ENCODE results near the gene PTH2R.
"Not testable (repeated sequence)": the region's sequence is repeated elsewhere in the genome, so short reads cannot be mapped to it uniquely, and the experiment has no call there.

The PTH2R gene

DNA sequence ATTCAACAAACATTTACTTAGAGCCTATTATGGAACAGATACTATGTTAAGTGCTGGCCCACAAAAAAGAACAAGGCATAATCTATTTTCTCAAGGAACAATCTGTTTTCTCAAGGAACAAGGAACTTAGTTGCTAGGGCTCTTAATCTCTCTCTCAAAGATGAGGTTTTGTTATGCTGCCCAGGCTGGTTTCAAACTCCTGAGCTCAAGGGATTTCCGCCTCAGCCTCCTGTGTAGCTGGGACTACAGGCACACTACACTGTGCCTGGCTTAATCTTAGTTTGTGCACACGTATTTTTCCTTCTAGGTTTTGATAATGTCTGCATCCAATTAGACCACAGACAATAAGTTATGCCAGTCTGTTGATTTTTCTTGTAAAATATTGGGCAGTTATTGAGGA is 89.5 kb downstream of the PTH2R start:
- TF ChIP-seq CTCF (IDR thresholded peaks at IDR 0.05; ENCODE audit: borderline replicate concordance, insufficient read depth, low read depth, low read length): no peak
- no peak overlapping the region for H3K4me3 ChIP-seq (ENCODE audit: low read depth, low read length)

GRCh38 chr2:208501206-208501605 is 94.6 kb downstream of the PTH2R start:
- no peak overlapping the region for H3K4me3 ChIP-seq (ENCODE audit: low read depth, low read length)
- TF ChIP-seq CTCF (IDR thresholded peaks at IDR 0.05; ENCODE audit: borderline replicate concordance, insufficient read depth, low read depth, low read length): no peak

DNA sequence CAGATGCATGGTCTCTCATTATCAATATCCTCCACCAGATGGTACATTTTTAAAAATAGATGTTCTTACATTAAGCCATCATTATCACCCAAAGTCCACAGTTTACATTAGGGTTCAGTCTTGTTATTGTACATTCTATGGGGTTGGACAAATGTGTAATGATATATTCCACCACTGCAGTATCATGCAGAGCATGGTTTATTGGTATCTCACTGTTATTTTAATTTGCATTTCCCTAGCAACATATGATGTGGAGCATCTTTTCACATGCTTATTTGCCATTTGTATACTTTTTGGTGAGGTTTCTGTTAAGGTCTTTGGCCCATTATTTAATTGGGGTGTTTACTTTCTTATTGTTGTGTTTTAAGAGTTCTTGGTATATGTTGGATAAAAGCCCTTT is 95.7 kb downstream of the PTH2R start:
- no peak for TF ChIP-seq CTCF (IDR thresholded peaks at IDR 0.05; ENCODE audit: borderline replicate concordance, insufficient read depth, low read depth, low read length)
- H3K4me3 ChIP-seq (ENCODE audit: low read depth, low read length): no peak overlapping the region

DNA sequence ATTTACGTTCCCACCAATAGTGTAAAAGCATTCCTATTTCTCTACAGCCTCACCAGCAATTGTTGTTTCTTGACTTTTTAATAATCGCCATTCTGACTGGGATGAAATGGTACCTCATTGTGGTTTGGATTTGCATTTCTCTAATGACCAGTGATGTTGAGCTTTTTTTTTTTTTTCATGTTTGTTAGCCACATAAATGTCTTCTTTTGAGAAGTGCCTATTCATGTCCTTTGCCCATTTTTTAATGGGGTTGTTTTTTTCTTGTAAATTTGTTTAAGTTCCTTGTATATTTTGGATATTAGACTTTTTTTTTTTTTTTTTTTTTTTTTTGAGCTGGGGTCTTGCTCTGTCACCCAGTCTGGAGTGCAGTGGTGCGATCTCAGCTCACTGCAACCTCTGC is 98.8 kb downstream of the PTH2R start:
- H3K4me3 ChIP-seq (ENCODE audit: low read depth, low read length): not testable (repeated sequence)

- no peak overlapping the region for H3K4me3 ChIP-seq (ENCODE audit: low read depth, low read length)
- no peak for TF ChIP-seq CTCF (IDR thresholded peaks at IDR 0.05; ENCODE audit: borderline replicate concordance, insufficient read depth, low read depth, low read length)
These were observed 103.0 kb downstream of the PTH2R start for GRCh38 chr2:208509586-208509985.

DNA sequence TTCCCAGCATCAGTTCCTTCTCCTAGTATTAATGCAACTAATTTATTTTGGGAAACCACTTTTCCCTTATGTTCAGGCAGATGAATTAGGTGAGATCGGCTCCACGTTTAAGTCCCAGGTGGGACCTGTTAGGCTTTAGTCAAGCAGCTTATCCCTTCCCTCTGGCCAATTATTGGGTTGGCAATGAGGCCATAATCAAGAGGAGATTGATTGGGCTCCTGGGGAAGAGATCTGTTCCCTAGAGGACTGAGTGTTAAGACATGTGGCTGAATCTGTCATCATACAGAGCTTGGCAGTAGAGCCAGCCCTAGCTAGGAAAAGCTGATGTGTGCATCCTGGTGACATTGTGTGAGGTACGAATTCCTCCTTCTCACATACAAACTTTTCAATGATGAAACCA is 104.4 kb downstream of the PTH2R start:
- no peak for TF ChIP-seq CTCF (IDR thresholded peaks at IDR 0.05; ENCODE audit: borderline replicate concordance, insufficient read depth, low read depth, low read length)
- no peak overlapping the region for H3K4me3 ChIP-seq (ENCODE audit: low read depth, low read length)

DNA sequence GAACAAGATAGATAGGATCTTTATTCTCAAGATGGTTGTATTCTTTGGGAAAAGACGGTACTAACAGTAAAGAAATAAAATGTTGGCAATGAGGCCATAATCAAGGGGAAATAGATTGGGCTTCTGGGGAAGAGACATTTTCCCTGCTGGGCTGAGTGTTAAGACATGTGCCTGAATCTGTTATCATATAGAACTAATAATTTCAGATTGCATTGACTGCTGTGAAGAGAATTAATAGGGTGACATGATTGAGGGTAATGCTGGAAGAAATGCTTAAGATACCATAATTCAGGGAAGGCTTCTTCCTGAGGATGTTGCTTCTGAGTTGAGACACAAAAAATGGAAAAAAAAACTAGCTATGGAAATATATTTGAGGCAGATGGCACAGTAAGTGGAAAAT is 105.0 kb downstream of the PTH2R start:
- H3K4me3 ChIP-seq (ENCODE audit: low read depth, low read length): no peak overlapping the region
- TF ChIP-seq CTCF (IDR thresholded peaks at IDR 0.05; ENCODE audit: borderline replicate concordance, insufficient read depth, low read depth, low read length): no peak

GRCh38 chr2:208515099-208515498 is 108.5 kb downstream of the PTH2R start:
- no peak overlapping the region for H3K4me3 ChIP-seq (ENCODE audit: low read depth, low read length)
- no peak for TF ChIP-seq CTCF (IDR thresholded peaks at IDR 0.05; ENCODE audit: borderline replicate concordance, insufficient read depth, low read depth, low read length)

- not testable (repeated sequence) for H3K4me3 ChIP-seq (ENCODE audit: low read depth, low read length)
These were observed 116.5 kb downstream of the PTH2R start for GRCh38 chr2:208523069-208523468.

DNA sequence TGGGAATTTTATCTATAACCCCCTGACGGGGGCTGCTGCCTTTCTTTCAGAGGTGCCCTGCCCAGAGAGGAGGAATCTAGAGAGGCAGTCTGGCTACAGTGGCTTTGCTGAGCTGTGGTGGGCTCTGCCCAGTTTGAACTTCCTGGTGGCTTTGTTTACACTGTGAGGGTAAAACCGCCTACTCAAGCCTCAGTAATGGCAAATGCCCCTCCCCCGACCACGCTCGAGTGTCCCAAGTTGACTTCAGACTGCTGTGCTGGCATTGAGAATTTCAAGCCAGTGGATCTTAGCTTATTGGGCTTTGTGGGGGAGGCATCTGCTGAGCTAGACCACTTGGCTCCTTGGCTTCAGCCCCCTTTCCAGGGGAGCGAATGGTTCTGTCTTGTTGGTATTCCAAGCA is 118.6 kb downstream of the PTH2R start:
- not testable (repeated sequence) for H3K4me3 ChIP-seq (ENCODE audit: low read depth, low read length)
